ENCODE measurements around the gene ATXN2.
"Not testable (repeated sequence)": the region's sequence is repeated elsewhere in the genome, so short reads cannot be mapped to it uniquely, and the experiment has no call there.

The ATXN2 gene

GRCh38 chr12:111598637-111599452 is at the start of gene ATXN2:
ATXN2 (minus strand) TSS chr12:111599315; CDS start chr12:111599034, 281 bp downstream.
- DNase-seq (ENCODE audit: low spot score), result peak; percentile 89

- no peak for DNase-seq (ENCODE audit: low spot score)
Observed at GRCh38 chr12:111645433-111645832, 46.3 kb upstream of the ATXN2 start.

DNA sequence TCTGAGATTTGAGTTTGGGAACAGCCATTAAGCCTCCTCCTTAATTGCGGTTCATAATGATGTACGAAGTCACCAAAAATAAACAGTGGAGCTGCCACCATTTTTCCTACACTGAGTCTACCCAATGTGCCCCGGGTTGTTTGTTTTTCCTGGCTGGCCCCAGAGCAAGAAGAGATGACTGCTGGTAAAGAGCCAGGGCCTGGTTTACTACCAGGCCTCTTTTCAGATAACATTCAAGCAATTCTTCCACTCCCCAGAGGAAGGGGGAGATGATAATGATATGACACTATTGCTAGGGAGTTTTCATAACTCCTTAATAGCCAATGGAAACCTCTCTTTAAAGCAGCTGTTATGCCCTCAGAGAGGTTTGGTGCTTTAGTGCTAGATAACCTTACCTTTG is 44.3 kb upstream of the ATXN2 start:
- no peak for DNase-seq (ENCODE audit: low spot score)

GRCh38 chr12:111642681-111643426 is 43.7 kb upstream of the ATXN2 start:
- DNase-seq (ENCODE audit: low spot score), result no peak

- no peak for DNase-seq (ENCODE audit: low spot score)
Observed at GRCh38 chr12:111640506-111640905, 41.4 kb upstream of the ATXN2 start.

GRCh38 chr12:111638556-111638955 is 39.4 kb upstream of the ATXN2 start:
- no peak for DNase-seq (ENCODE audit: low spot score)

GRCh38 chr12:111636209-111636945 is 37.3 kb upstream of the ATXN2 start:
- DNase-seq (ENCODE audit: low spot score), result peak; percentile 89

GRCh38 chr12:111635524-111635923 is 36.4 kb upstream of the ATXN2 start:
- DNase-seq (ENCODE audit: low spot score), result no peak

DNA sequence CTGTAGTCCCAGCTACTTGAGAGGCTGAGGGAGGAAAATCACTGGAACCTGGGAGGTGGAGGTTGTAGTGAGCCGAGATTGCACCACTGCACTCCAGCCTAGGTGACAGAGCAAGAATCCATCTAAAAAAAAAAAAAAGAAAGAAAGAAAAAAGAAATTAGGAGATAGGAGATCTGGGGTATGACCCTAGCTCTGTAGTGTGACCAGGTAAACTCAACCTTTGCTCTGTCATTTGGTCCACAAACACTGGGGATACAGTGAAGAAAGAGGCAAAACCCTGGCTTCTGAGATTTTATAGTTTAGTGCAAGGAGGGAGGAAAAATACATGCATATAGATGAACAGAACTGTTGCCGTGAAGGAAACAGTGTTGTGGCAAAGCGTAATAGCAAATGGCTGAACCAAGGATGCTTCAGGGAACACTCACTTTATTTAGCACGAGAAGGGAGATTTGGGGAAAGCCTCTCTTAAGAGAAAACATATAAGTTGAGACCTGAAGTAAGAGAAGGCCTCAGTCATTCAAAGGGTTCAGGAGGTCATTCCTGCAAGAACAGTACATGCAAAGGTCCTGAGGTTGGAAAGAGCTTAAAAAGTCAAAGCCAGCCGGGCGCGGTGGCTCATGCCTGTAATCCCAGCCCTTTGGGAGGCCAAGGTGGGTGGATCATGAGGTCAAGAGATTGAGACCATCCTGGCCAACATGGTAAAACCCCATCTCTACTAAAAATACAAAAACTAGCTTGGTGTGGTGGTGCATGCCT is 29.6 kb upstream of the ATXN2 start:
- DNase-seq (ENCODE audit: low spot score), result no peak

DNA sequence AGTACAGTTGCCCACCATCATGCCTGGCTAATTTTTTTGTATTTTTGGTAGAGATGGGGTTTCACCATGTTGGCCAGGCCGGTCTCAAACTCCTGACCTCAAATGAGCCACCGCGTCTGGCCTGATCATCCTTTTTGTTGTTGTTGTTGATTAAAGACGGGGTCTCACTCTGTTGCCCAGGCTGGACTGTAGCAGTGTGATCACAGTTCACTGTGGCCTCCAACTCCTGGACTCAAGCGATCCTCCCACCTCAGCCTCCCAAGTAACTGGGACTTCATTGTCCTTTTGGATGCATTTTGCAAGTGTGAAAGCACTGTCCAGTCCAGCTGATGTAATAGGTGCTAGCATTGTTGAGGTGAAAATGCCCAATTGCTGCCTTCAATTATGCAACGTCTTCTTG is 27.1 kb upstream of the ATXN2 start:
- no peak for DNase-seq (ENCODE audit: low spot score)

GRCh38 chr12:111624540-111624939 is 25.4 kb upstream of the ATXN2 start:
- no peak for DNase-seq (ENCODE audit: low spot score)

- not testable (repeated sequence) for DNase-seq (ENCODE audit: low spot score)
Observed at GRCh38 chr12:111617841-111618240, 18.7 kb upstream of the ATXN2 start.

DNA sequence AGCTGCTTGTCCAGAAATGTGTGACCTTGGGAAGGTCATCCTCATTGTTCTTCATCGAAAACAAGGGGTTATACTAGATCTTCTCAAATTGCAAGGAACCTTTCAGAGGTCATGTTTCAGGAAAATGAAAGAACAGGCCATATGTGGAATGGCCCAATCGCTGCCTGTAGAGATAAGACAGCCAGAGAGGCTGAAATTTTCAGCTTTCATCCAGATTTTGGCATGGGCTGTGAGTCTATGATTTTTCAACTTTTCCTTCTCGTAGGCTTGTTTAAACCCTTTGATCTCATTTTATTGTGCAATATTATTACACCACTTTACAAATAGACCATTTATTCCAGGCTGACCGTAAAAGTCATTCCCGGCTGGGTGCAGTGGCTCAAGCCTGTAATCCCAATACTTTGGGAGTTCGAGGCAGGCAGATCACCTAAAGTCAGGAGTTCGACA is 17.1 kb upstream of the ATXN2 start:
- no peak for DNase-seq (ENCODE audit: low spot score)

DNA sequence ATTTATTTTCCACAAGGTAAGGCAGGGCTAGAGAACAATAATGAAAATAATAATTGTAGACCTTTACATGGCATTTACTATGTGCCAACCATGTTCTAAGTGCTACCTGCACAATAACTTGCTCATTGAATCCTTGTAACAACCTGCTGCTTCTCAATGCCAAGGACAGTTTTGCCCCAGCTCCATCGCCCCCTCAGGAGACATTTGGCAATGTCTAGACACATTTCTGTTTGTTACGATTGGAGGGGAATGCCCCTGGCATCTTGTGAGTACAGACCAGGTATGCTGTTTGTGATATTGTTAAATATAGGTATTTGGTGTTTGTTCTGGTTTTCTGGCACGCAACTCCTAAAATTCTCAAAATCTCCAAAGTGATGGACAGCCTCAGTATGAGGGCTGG is 8.1 kb upstream of the ATXN2 start:
- DNase-seq (ENCODE audit: low spot score), result no peak

- no peak for DNase-seq (ENCODE audit: low spot score)
Observed at GRCh38 chr12:111606767-111607230, 7.7 kb upstream of the ATXN2 start.

DNA sequence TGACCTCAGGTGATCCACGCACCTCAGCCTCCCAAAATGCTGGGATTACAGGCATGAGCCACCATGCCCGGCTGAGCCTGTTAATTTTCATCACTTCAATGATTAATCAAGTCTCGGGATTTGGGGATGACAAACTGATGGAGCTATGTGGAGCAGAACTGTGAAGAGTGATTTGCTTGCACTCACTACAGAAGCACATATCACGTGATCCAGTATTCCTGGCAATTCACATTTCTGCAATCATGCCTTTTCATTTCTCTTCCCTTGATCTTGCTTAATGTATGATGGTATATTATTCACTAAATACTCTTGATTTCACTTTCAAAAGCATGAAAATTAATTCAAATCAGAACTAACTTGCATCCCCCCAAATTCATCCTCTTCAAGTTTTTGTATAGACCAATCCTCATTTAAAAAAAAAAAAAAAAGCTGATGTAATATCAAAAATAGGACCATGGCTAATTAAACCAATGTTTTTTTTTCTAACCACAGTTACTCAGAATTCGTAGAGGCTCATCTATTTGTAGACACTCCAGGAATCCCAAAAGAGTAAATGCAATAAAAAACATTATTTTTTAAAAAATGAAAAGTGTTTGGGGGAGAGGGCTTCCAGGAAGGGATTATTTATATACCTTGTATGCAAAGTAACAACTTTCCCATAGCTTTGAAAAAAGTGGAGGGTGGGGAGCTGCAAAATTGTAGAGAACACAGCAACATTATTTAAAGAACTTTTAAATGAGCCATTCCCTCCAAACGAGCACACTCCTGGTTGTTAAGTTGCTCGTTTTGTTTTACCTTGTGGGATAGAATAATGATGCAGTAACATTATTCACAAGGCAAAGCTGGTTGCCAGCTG is 7.0 kb upstream of the ATXN2 start:
- no peak for DNase-seq (ENCODE audit: low spot score)

GRCh38 chr12:111602857-111603256 is 3.7 kb upstream of the ATXN2 start:
- not testable (repeated sequence) for DNase-seq (ENCODE audit: low spot score)

GRCh38 chr12:111602348-111602747 is 3.2 kb upstream of the ATXN2 start:
- DNase-seq (ENCODE audit: low spot score), result no peak

DNA sequence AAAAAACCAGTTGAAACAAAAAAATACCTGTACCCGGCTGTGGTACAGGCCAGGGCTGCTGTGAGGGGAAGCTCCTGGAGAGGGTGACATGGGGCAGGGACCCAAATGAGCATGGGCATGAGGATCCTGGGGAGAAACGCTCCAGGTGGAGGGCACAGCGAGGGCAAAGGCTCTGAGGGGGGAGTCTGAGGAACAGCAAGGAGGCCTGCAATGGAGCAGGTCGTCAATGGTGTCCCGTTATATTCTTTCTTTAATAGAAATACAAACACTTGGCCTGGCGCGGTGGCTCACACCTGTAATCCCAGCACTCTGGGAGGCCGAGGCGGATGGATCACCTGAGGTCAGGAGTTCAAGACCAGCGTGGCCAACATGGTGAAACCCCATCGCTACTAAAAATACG is 1.9 kb upstream of the ATXN2 start:
- not testable (repeated sequence) for DNase-seq (ENCODE audit: low spot score)

DNA sequence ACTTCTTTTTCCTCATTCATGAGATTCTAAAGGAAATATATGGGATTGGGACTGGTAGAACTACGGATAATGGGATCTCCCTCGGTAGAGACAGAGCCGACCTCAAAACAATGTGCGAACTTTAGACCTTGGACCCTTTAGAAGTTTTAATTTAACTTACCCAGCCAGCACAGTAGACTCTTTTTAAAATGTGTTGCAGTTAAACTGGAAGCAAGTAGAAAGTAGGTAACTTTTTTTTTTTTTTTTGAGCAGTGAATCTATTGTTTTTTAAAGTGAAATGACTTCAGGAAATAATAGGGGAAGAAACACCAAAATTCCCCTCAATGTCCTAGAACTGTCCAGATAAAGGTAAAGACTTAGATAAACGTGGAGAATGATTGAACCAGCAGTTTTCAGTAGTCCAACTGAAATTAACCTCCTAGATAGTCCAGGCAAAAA is 1.1 kb upstream of the ATXN2 start:
- DNase-seq (ENCODE audit: low spot score), result no peak

Data from left forelimb (tissue), 1 donor.